HepG2 (cell line): ENCODE measurements around the gene P4HTM. TPM values are rescaled to one million over a fixed set of nuclear protein-coding genes. Genes with fewer than 3 reads are reported as not detected.

Experiments used
- ARID2 ChIP-seq: sonication (generic); formaldehyde crosslinking; IDR thresholded peaks from 2 replicates; pipeline ENCODE4 v1.8.1; 2022; ENCODE audit warnings: mild to moderate bottlenecking, missing genetic modification reagents, borderline replicate concordance
- ATF7-NPFF ChIP-seq: sonication (generic); formaldehyde crosslinking; IDR thresholded peaks from 2 replicates; pipeline ENCODE4 v1.8.1; 2023; ENCODE audit warnings: mild to moderate bottlenecking, low read depth, missing genetic modification reagents, moderate library complexity
- CEBPB ChIP-seq: IDR thresholded peaks from 2 replicates; pipeline ENCODE4 v1.6.1; 2011; ENCODE audit warnings: low read depth, low read length, improper control_type of control experiment, borderline replicate concordance
- ELF1 ChIP-seq: sonication (generic); formaldehyde crosslinking; IDR thresholded peaks from 2 replicates; pipeline ENCODE4 v1.4.0; 2020; ENCODE audit warnings: missing genetic modification reagents
- FOXA3 ChIP-seq: IDR thresholded peaks from 2 replicates; pipeline ENCODE4 v1.6.1; 2016; ENCODE audit warnings: missing genetic modification reagents, missing compliant biosample characterization
- HCFC1 ChIP-seq: fragments of 150-350 bp; IDR thresholded peaks from 2 replicates; pipeline ENCODE4 v1.6.1; 2014; ENCODE audit warnings: low read depth, low read length
- HOXD1 ChIP-seq: sonication (generic); formaldehyde crosslinking; IDR thresholded peaks from 2 replicates; pipeline ENCODE4 v1.5.0; 2020; ENCODE audit warnings: missing genetic modification reagents
- ISL2 ChIP-seq: sonication (generic); formaldehyde crosslinking; IDR thresholded peaks from 2 replicates; pipeline ENCODE4 v1.5.0; 2020; ENCODE audit warnings: missing genetic modification reagents
- KDM3A ChIP-seq: IDR thresholded peaks from 2 replicates; pipeline ENCODE4 v1.6.1; 2018; ENCODE audit warnings: low read depth, missing compliant biosample characterization
- MBNL3 ChIP-seq: fragments of 250-450 bp; sonication (Bioruptor Pico); conservative IDR thresholded peaks from 2 replicates; pipeline ENCODE4 v1.8.0; 2022; ENCODE audit warnings: mild to moderate bottlenecking, inconsistent platforms
- MTA3 ChIP-seq: sonication (generic); formaldehyde crosslinking; IDR thresholded peaks from 2 replicates; pipeline ENCODE4 v1.4.0; 2020; ENCODE audit warnings: missing genetic modification reagents
- NFE2L1 ChIP-seq: sonication (generic); formaldehyde crosslinking; IDR thresholded peaks from 2 replicates; pipeline ENCODE4 v1.4.0; 2020; ENCODE audit warnings: missing genetic modification reagents, mild to moderate bottlenecking, borderline replicate concordance
- PRDM15 ChIP-seq: sonication (generic); formaldehyde crosslinking; IDR thresholded peaks from 2 replicates; pipeline ENCODE4 v1.4.0; 2020; ENCODE audit warnings: missing genetic modification reagents
- TBX2 ChIP-seq: sonication (generic); formaldehyde crosslinking; IDR thresholded peaks from 2 replicates; pipeline ENCODE4 v1.5.0; 2020; ENCODE audit warnings: missing genetic modification reagents, mild to moderate bottlenecking, borderline replicate concordance
- ZC3H13 ChIP-seq: sonication (generic); formaldehyde crosslinking; IDR thresholded peaks from 2 replicates; pipeline ENCODE4 v1.8.1; 2023; ENCODE audit warnings: mild to moderate bottlenecking, missing genetic modification reagents, moderate library complexity
- ZNF160 ChIP-seq: sonication (generic); formaldehyde crosslinking; IDR thresholded peaks from 2 replicates; pipeline ENCODE4 v1.8.0; 2022; ENCODE audit warnings: mild to moderate bottlenecking, inconsistent platforms, missing genetic modification reagents
- ZNF20 ChIP-seq: sonication (generic); formaldehyde crosslinking; IDR thresholded peaks from 2 replicates; pipeline ENCODE4 v1.4.0; 2020; ENCODE audit warnings: mild to moderate bottlenecking, moderate library complexity, missing genetic modification reagents
- ZNF496 ChIP-seq: sonication (generic); formaldehyde crosslinking; IDR thresholded peaks from 2 replicates; pipeline ENCODE4 v1.8.1; 2023; ENCODE audit warnings: mild to moderate bottlenecking, moderate library complexity, missing genetic modification reagents; ENCODE audit not compliant: insufficient replicate concordance
- ZNF557 ChIP-seq: sonication (generic); formaldehyde crosslinking; IDR thresholded peaks from 2 replicates; pipeline ENCODE4 v1.4.0; 2020; ENCODE audit warnings: missing genetic modification reagents
- ZNF605 ChIP-seq: sonication (generic); formaldehyde crosslinking; IDR thresholded peaks from 2 replicates; pipeline ENCODE4 v1.8.0; 2022; ENCODE audit warnings: mild to moderate bottlenecking, missing genetic modification reagents
- ZNF629 ChIP-seq: sonication (generic); formaldehyde crosslinking; conservative IDR thresholded peaks from 2 replicates; pipeline ENCODE4 v1.5.0; 2020; ENCODE audit warnings: missing genetic modification reagents
- ZNF639 ChIP-seq: conservative IDR thresholded peaks from 2 replicates; pipeline ENCODE4 v1.6.1; 2018; ENCODE audit warnings: missing genetic modification reagents
- ZNF644 ChIP-seq: IDR thresholded peaks from 2 replicates; pipeline ENCODE4 v1.6.1; 2016; ENCODE audit warnings: low read depth
- ZNF740 ChIP-seq: sonication (generic); formaldehyde crosslinking; IDR thresholded peaks from 2 replicates; pipeline ENCODE4 v1.4.0; 2020; ENCODE audit warnings: missing genetic modification reagents
- ZSCAN20 ChIP-seq: sonication (generic); formaldehyde crosslinking; IDR thresholded peaks from 2 replicates; pipeline ENCODE4 v1.4.0; 2020; ENCODE audit warnings: missing genetic modification reagents, mild to moderate bottlenecking, borderline replicate concordance
- ZSCAN22 ChIP-seq: sonication (generic); formaldehyde crosslinking; IDR thresholded peaks from 2 replicates; pipeline ENCODE4 v1.4.0; 2020; ENCODE audit warnings: mild to moderate bottlenecking, missing genetic modification reagents
- polyA plus RNA-seq, 8 experiments: library from polyadenylated mRNA; depleted of rRNA in 3 of 8; stranded (reverse) in 7 of 8; unstranded in 1 of 8; fragments of >200 nt; fragmentation: Illumina TruSeq in 4 of 8; extraction: Trizol in 4 of 8; gene quantifications; 2 replicates each; pipeline versions ENCODE4 v1.2.1 to v1.2.3, GENCODE V29; 2011 to 2016; ENCODE audit warnings: low read depth in 4 of 8, missing spikeins in 1 of 8, mixed read lengths in 1 of 8; ENCODE audit not compliant: insufficient read depth in 1 of 8
- total RNA-seq, 5 experiments: library from RNA; depleted of rRNA; stranded (reverse); fragments of >200 nt; fragmentation: Illumina TruSeq; extraction: Trizol; gene quantifications; 2 replicates each; pipeline ENCODE4 v1.2.3, GENCODE V29; 2016; ENCODE audit warnings: low read depth in 1 of 5

The P4HTM gene
- total and polyA plus RNA-seq, 2 of the 13 experiments (the other 11 are each of a cell fraction or from before 2014, with no cell fraction given): 0.01 TPM; not detected in 1

- TF ChIP-seq MBNL3 (CRISPR knock-in tag): no peak; the same call in 1 of the 2 replicates
- no peak for TF ChIP-seq ZNF20 (CRISPR knock-in tag)
- no peak for TF ChIP-seq ZNF644 (CRISPR knock-in tag)
- no peak for TF ChIP-seq ZSCAN22 (CRISPR knock-in tag)
- TF ChIP-seq HOXD1 (CRISPR knock-in tag): peak; percentile 77
- peak; percentile 76; the same call in 1 of the 2 replicates for TF ChIP-seq ZNF160
- peak; percentile 80 for TF ChIP-seq FOXA3
- TF ChIP-seq ZNF605 (CRISPR knock-in tag): peak; percentile 99
- no peak for TF ChIP-seq ZNF629 (CRISPR knock-in tag)
- peak; percentile 83; the same call in 1 of the 2 replicates for TF ChIP-seq ZNF557 (CRISPR knock-in tag)
- TF ChIP-seq PRDM15 (CRISPR knock-in tag): no peak
- TF ChIP-seq HCFC1: peak; percentile 46; the same call in 1 of the 2 replicates
- peak; percentile 97 for TF ChIP-seq ATF7-NPFF (CRISPR knock-in tag)
- TF ChIP-seq ZNF496 (CRISPR knock-in tag): no peak
- TF ChIP-seq MTA3: no peak
- TF ChIP-seq ZNF639 (CRISPR knock-in tag): peak; percentile 68
- peak; percentile 39; the same call in 1 of the 2 replicates for TF ChIP-seq ARID2 (CRISPR knock-in tag)
- peak; percentile 70; the same call in 1 of the 2 replicates for TF ChIP-seq ZSCAN20 (CRISPR knock-in tag)
- no peak; the same call in 1 of the 2 replicates for TF ChIP-seq NFE2L1 (CRISPR knock-in tag)
- TF ChIP-seq ELF1 (CRISPR knock-in tag): peak; percentile 78
- TF ChIP-seq ZC3H13: peak; percentile 99
- TF ChIP-seq CEBPB: peak; percentile 95
- TF ChIP-seq ISL2 (CRISPR knock-in tag): peak; percentile 67; the same call in 1 of the 2 replicates
- TF ChIP-seq KDM3A: peak; percentile 73; the same call in 1 of the 2 replicates
- TF ChIP-seq TBX2: peak; percentile 85
- TF ChIP-seq ZNF740 (CRISPR knock-in tag): 0 out of 2 replicates have a peak, but pooled peaks have one; percentile 30
Observed at GRCh38 chr3:49028673-49029562, 38.9 kb downstream of the P4HTM start, which contains the start of gene IMPDH2 (continued).
